Measurements from ENCODE around the gene LRCH3. TPM values are rescaled to one million over a fixed set of nuclear protein-coding genes. Genes with fewer than 3 reads are reported as not detected.
A peak's percentile ranks its signal among the peaks of the same experiment; 100 is the strongest.

The LRCH3 gene
- polyA plus RNA-seq, 2 donors, result 7.0 to 13.1 TPM

DNA sequence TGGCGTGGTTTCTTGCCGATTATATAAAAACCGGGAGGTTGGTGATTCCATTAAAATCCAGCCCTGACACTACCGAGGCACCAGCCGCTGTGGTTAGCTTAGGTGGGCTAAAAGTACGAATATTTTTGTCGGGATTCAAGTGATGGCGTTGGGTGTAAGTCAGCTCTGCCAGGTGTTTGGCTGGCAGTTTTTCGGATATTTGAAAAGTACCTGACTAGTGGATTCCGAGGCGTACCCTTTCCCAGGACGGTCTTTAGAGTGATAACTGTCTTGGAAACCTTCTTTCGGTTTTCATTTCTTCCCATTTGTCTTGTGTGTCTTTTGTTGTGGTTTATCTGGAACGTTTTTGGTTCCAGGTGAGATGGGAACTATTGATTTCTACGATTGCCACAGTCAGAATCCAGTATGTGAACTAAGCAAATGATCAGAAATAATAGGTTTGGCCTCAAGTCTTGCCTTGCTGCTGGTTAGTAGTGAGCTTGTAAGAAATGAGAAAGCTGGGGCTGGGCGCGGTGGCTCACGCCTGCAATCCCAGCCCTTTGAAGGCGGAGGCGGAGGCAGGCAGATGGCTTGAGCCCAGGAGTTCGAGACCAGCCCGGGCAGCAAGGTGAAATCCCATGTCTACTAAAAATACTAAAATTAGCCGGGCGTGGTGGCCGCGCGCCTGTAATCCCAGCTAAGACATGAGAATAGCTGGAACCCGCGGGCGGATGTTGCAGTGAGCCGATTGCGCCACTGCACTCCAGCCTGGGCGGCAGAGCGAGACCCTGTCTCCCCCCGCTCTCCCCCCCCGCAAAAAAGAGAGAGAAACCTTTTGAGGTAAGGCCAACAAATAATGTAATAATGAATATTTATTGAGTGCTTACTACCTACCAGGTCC, 40.0 kb upstream of the LRCH3 start:
- Histone ChIP-seq H3K4me3 (ENCODE audit: low read depth in 1 of 2, low read length in 2 of 2) (peak overlapping the region; percentile 88 to 93), H3K4me1 (ENCODE audit: control insufficient read depth in 2 of 2, insufficient read depth in 2 of 2, low read length in 1 of 2) (no peaks in the 10 kb centered on the region), H3K27me3 (ENCODE audit: control insufficient read depth in 1 of 2, insufficient read depth in 2 of 2, low read length in 2 of 2) (no peaks in the 10 kb centered on the region), H3K27ac (ENCODE audit: low read depth in 2 of 2, low read length in 1 of 2) (peak overlapping the region; percentile 95 to 98), H3K9me3 (ENCODE audit: control insufficient read depth in 2 of 2, insufficient read depth in 1 of 2, low read depth in 1 of 2, low read length in 1 of 2) (peaks cover 0 to 2% of the 10 kb centered on the region in 2 donors), H3K36me3 (ENCODE audit: control insufficient read depth in 2 of 2, insufficient read depth in 2 of 2, low read length in 1 of 2) (no peaks in the 10 kb centered on the region)
- 2 to 4% methylated on average over 36 of the region's 36 CpGs for WGBS, 2 donors

DNA sequence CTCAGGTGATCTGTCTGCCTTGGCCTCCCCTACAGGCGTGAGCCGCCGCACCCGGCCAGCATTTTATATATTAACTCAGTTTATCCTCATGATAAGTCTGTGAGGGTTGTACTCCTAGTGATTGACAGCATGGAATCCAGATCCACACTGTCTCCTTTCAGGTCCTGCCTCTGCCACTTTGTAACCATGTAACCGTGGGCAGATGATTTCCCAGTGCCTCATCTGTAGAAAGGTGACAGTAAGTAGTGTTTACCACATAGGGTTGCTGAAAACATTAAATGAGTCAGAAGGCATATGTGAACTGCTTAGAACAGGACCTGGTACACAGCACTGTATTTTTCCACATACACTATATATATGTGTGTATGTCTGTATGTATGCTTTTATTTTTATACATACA, 38.9 kb upstream of the LRCH3 start:
- H3K4me3 ChIP-seq (ENCODE audit: low read depth in 1 of 2, low read length in 2 of 2), result no peak overlapping the region
- H3K9me3 ChIP-seq (ENCODE audit: control insufficient read depth in 2 of 2, insufficient read depth in 1 of 2, low read depth in 1 of 2, low read length in 1 of 2), result peaks cover 0 to 2% of the 10 kb centered on the region in 2 donors
- no peaks in the 10 kb centered on the region for H3K27me3 ChIP-seq (ENCODE audit: control insufficient read depth in 1 of 2, insufficient read depth in 2 of 2, low read length in 2 of 2)
- peak overlapping the region in 1 of 2 donors; percentile 33 for H3K27ac ChIP-seq (ENCODE audit: low read depth in 2 of 2, low read length in 1 of 2)
- H3K36me3 ChIP-seq (ENCODE audit: control insufficient read depth in 2 of 2, insufficient read depth in 2 of 2, low read length in 1 of 2), result no peaks in the 10 kb centered on the region
- H3K4me1 ChIP-seq (ENCODE audit: control insufficient read depth in 2 of 2, insufficient read depth in 2 of 2, low read length in 1 of 2), result no peaks in the 10 kb centered on the region
- 66 to 84% methylated on average over 5 of the region's 5 CpGs for WGBS, 2 donors

DNA sequence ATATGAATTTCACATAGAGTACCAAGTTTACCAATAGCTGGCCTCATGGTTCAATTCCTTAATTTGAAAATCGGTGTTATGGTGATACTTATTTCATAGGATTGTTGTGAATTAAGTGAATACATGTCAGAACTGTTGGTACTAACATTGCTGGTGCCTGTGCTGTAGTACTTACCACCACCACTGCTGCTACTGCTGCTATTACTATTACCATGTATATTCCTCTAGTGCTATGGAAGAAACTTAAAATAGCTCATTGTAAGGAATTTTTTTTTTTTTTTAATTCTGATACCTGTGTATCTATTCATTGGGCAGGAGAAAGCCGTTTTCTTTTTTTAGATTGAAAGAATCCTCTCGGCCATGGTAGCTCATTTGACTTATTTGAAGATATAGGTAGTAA, 37.8 kb upstream of the LRCH3 start:
- Histone ChIP-seq H3K27me3 (ENCODE audit: control insufficient read depth in 1 of 2, insufficient read depth in 2 of 2, low read length in 2 of 2) (no peaks in the 10 kb centered on the region), H3K27ac (ENCODE audit: low read depth in 2 of 2, low read length in 1 of 2) (no peak overlapping the region), H3K36me3 (ENCODE audit: control insufficient read depth in 2 of 2, insufficient read depth in 2 of 2, low read length in 1 of 2) (peaks cover 0 to 3% of the 10 kb centered on the region in 2 donors), H3K4me3 (ENCODE audit: low read depth in 1 of 2, low read length in 2 of 2) (no peak overlapping the region), H3K4me1 (ENCODE audit: control insufficient read depth in 2 of 2, insufficient read depth in 2 of 2, low read length in 1 of 2) (no peaks in the 10 kb centered on the region), H3K9me3 (ENCODE audit: control insufficient read depth in 2 of 2, insufficient read depth in 1 of 2, low read depth in 1 of 2, low read length in 1 of 2) (peaks cover 0 to 2% of the 10 kb centered on the region in 2 donors)
- WGBS, 2 donors, result 90 to 93% methylated on average over 3 of the region's 3 CpGs

DNA sequence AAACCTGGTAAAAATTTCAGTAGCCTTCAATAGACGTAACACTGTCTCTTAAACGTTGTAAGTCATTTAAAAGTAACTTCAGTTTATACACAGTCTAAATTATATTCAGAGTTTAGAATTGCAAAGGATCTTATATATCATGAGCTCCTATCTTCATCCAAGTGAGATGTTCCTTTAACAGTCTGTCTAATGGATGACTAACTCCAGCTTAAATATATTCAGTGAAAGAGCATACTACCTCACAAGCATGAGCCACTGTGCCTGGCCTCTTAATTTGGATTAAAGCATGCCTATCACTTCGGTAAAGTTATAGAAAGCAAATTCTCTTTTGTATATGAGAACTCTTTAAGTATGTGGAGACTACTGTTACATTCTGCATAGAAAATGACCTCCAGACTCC, 34.4 kb upstream of the LRCH3 start:
- Histone ChIP-seq H3K9me3 (ENCODE audit: control insufficient read depth in 2 of 2, insufficient read depth in 1 of 2, low read depth in 1 of 2, low read length in 1 of 2) (no peaks in the 10 kb centered on the region), H3K4me1 (ENCODE audit: control insufficient read depth in 2 of 2, insufficient read depth in 2 of 2, low read length in 1 of 2) (no peaks in the 10 kb centered on the region), H3K36me3 (ENCODE audit: control insufficient read depth in 2 of 2, insufficient read depth in 2 of 2, low read length in 1 of 2) (peaks cover 0 to 3% of the 10 kb centered on the region in 2 donors), H3K27ac (ENCODE audit: low read depth in 2 of 2, low read length in 1 of 2) (no peak overlapping the region), H3K4me3 (ENCODE audit: low read depth in 1 of 2, low read length in 2 of 2) (no peak overlapping the region), H3K27me3 (ENCODE audit: control insufficient read depth in 1 of 2, insufficient read depth in 2 of 2, low read length in 2 of 2) (no peaks in the 10 kb centered on the region)
- 84 to 87% methylated on average over 3 of the region's 3 CpGs for WGBS, 2 donors

DNA sequence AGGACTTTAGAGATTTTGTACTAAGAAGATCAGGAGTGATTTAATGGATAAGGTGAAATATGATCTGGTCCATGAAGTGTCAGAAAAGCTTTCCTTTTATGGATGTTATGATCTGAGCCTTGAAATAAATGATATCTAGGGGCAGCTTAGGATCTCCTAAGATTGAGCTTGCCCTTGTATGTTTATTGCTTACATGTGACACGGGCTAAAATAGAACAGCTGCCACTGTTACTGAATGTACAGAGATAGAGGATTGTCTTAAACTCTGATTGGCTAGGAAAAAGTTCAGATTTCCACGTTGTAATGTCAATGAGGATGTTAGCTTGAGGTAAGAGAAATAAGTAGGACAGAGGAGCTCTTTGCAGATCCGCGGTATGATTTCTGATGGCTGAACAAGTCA, 32.5 kb upstream of the LRCH3 start:
- H3K4me3 ChIP-seq (ENCODE audit: low read depth in 1 of 2, low read length in 2 of 2), result no peak overlapping the region
- H3K36me3 ChIP-seq (ENCODE audit: control insufficient read depth in 2 of 2, insufficient read depth in 2 of 2, low read length in 1 of 2), result peaks cover 0 to 3% of the 10 kb centered on the region in 2 donors
- H3K4me1 ChIP-seq (ENCODE audit: control insufficient read depth in 2 of 2, insufficient read depth in 2 of 2, low read length in 1 of 2), result no peaks in the 10 kb centered on the region
- 92 to 94% methylated on average over 4 of the region's 4 CpGs for WGBS, 2 donors
- H3K9me3 ChIP-seq (ENCODE audit: control insufficient read depth in 2 of 2, insufficient read depth in 1 of 2, low read depth in 1 of 2, low read length in 1 of 2), result no peaks in the 10 kb centered on the region
- no peak overlapping the region for H3K27ac ChIP-seq (ENCODE audit: low read depth in 2 of 2, low read length in 1 of 2)
- H3K27me3 ChIP-seq (ENCODE audit: control insufficient read depth in 1 of 2, insufficient read depth in 2 of 2, low read length in 2 of 2), result no peaks in the 10 kb centered on the region

DNA sequence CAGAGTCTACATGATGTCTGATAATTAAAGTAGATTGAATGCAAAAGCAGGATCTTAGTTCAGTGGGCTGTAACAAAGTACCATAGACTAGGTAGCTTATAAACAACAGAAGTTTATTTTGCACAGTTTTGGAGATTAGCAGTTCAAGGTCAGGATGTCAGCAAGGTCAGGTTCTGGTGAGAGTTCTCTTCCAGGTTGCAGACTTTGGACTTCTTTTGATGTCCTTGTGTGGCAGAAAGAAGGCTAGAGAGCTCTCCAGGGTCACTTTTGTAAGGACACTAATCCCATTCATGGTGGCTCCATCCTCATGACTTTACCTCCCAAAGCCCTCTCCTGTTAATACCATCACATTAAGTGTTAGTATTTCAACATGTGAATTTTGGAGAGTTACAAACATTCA, 29.3 kb upstream of the LRCH3 start:
- Histone ChIP-seq H3K9me3 (ENCODE audit: control insufficient read depth in 2 of 2, insufficient read depth in 1 of 2, low read depth in 1 of 2, low read length in 1 of 2) (no peaks in the 10 kb centered on the region), H3K36me3 (ENCODE audit: control insufficient read depth in 2 of 2, insufficient read depth in 2 of 2, low read length in 1 of 2) (peaks cover 0 to 3% of the 10 kb centered on the region in 2 donors), H3K4me1 (ENCODE audit: control insufficient read depth in 2 of 2, insufficient read depth in 2 of 2, low read length in 1 of 2) (no peaks in the 10 kb centered on the region), H3K4me3 (ENCODE audit: low read depth in 1 of 2, low read length in 2 of 2) (no peak overlapping the region), H3K27ac (ENCODE audit: low read depth in 2 of 2, low read length in 1 of 2) (no peak overlapping the region), H3K27me3 (ENCODE audit: control insufficient read depth in 1 of 2, insufficient read depth in 2 of 2, low read length in 2 of 2) (no peaks in the 10 kb centered on the region)

DNA sequence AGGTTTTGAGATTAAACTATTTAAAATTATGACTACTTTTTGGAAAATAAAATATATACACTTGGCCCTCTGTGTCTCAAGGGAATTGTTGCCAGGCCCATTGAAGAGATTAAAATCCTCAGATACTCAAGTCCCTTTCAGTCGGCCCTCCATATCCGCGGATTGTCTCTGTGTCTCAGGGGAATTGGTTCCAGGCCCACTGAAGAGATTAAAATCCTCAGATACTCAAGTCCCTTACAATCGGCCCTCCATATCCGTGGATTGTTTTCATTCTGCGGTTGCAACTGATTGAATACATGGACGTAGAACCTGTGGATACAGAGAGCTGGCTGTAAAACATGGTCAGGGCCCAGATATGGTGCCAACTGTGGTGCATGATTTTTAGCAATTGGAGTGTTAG, 15.7 kb upstream of the LRCH3 start:
- H3K27ac ChIP-seq (ENCODE audit: low read depth in 2 of 2, low read length in 1 of 2), result no peak overlapping the region
- no peaks in the 10 kb centered on the region for H3K27me3 ChIP-seq (ENCODE audit: control insufficient read depth in 1 of 2, insufficient read depth in 2 of 2, low read length in 2 of 2)
- H3K9me3 ChIP-seq (ENCODE audit: control insufficient read depth in 2 of 2, insufficient read depth in 1 of 2, low read depth in 1 of 2, low read length in 1 of 2), result no peaks in the 10 kb centered on the region
- 84 to 87% methylated on average over 7 of the region's 7 CpGs for WGBS, 2 donors
- peaks cover 12 to 24% of the 10 kb centered on the region in 2 donors for H3K36me3 ChIP-seq (ENCODE audit: control insufficient read depth in 2 of 2, insufficient read depth in 2 of 2, low read length in 1 of 2)
- no peak overlapping the region for H3K4me3 ChIP-seq (ENCODE audit: low read depth in 1 of 2, low read length in 2 of 2)
- H3K4me1 ChIP-seq (ENCODE audit: control insufficient read depth in 2 of 2, insufficient read depth in 2 of 2, low read length in 1 of 2), result no peaks in the 10 kb centered on the region

DNA sequence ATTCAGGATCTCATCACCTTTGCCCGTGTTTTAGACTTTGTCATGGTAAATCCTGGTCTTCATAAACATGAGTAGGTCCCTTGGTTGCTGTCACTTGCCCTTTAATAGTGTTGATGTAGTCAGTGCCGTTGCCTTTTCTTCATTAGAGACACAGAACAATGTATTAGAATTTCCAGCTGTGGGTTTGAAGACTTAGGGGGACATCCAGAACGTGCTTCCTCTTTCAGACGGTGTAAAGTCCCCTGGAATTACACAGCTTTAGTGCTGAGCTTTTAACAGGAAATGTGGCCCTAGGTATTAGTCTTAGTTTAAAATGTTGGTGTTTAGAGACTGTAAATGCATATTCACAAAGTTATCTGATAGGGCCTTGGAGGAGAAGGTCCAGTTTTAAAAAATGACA, 8.8 kb upstream of the LRCH3 start:
- H3K4me3 ChIP-seq (ENCODE audit: low read depth in 1 of 2, low read length in 2 of 2), result no peak overlapping the region
- H3K36me3 ChIP-seq (ENCODE audit: control insufficient read depth in 2 of 2, insufficient read depth in 2 of 2, low read length in 1 of 2), result peaks cover 2 to 10% of the 10 kb centered on the region in 2 donors
- no peak overlapping the region for H3K27ac ChIP-seq (ENCODE audit: low read depth in 2 of 2, low read length in 1 of 2)
- 75 to 82% methylated on average over 4 of the region's 4 CpGs for WGBS, 2 donors
- H3K27me3 ChIP-seq (ENCODE audit: control insufficient read depth in 1 of 2, insufficient read depth in 2 of 2, low read length in 2 of 2), result no peaks in the 10 kb centered on the region
- H3K4me1 ChIP-seq (ENCODE audit: control insufficient read depth in 2 of 2, insufficient read depth in 2 of 2, low read length in 1 of 2), result no peaks in the 10 kb centered on the region
- H3K9me3 ChIP-seq (ENCODE audit: control insufficient read depth in 2 of 2, insufficient read depth in 1 of 2, low read depth in 1 of 2, low read length in 1 of 2), result no peaks in the 10 kb centered on the region

DNA sequence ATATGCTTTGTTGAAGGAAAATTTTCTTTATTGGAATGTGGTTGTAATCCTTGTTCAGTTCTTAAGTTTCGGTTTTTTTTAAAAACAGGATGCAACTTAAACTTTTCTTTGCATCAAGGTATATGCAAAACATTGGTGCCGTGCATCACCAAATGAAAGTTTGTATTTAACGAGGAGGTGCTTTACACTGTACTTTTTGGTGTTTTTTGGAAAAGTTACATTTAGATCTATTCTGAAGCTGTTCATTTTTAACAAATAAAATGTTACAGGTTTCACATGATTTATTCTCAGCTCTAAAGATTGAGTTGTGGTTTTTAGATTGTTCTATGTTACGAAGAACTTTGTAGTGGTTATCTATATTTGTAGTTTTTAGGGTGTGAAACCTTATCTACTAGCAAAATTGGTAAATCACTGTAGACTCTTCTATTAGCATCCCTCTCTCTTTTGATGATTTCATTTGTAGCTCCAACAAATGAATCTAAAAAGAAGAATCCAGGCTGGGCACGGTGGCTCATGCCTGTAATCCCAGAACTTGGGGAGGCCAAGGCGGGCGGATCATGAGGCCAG, 7.0 kb upstream of the LRCH3 start:
- H3K36me3 ChIP-seq (ENCODE audit: control insufficient read depth in 2 of 2, insufficient read depth in 2 of 2, low read length in 1 of 2), result peaks cover 2 to 8% of the 10 kb centered on the region in 2 donors
- no peaks in the 10 kb centered on the region for H3K27me3 ChIP-seq (ENCODE audit: control insufficient read depth in 1 of 2, insufficient read depth in 2 of 2, low read length in 2 of 2)
- no peaks in the 10 kb centered on the region for H3K4me1 ChIP-seq (ENCODE audit: control insufficient read depth in 2 of 2, insufficient read depth in 2 of 2, low read length in 1 of 2)
- no peak overlapping the region for H3K4me3 ChIP-seq (ENCODE audit: low read depth in 1 of 2, low read length in 2 of 2)
- no peak overlapping the region for H3K27ac ChIP-seq (ENCODE audit: low read depth in 2 of 2, low read length in 1 of 2)
- 92% methylated on average over 7 of the region's 7 CpGs for WGBS, 2 donors
- no peaks in the 10 kb centered on the region for H3K9me3 ChIP-seq (ENCODE audit: control insufficient read depth in 2 of 2, insufficient read depth in 1 of 2, low read depth in 1 of 2, low read length in 1 of 2)

DNA sequence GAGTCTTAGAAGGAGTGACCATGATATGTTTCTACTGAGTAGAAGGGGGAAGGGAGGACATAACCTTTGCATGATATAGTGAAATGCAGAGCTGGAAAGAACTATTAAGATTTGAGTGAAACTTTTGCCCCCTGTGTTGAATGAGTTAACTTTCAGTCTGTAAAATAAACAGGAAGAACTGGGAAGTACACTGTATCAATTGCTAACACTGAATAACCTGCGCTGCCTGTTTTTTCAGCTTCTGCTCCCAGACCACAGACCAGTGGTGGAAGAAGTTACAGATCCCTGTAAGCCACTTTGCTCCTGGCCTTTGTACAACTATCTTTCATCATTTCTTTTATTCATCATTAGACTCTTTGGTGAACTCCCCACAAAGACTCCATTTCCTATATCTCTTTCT, 3.6 kb upstream of the LRCH3 start:
- Histone ChIP-seq H3K4me1 (ENCODE audit: control insufficient read depth in 2 of 2, insufficient read depth in 2 of 2, low read length in 1 of 2) (no peaks in the 10 kb centered on the region), H3K27ac (ENCODE audit: low read depth in 2 of 2, low read length in 1 of 2) (peak overlapping the region in 1 of 2 donors; percentile 55), H3K4me3 (ENCODE audit: low read depth in 1 of 2, low read length in 2 of 2) (no peak overlapping the region), H3K36me3 (ENCODE audit: control insufficient read depth in 2 of 2, insufficient read depth in 2 of 2, low read length in 1 of 2) (peaks cover 0 to under 1% of the 10 kb centered on the region in 2 donors), H3K9me3 (ENCODE audit: control insufficient read depth in 2 of 2, insufficient read depth in 1 of 2, low read depth in 1 of 2, low read length in 1 of 2) (no peaks in the 10 kb centered on the region), H3K27me3 (ENCODE audit: control insufficient read depth in 1 of 2, insufficient read depth in 2 of 2, low read length in 2 of 2) (no peaks in the 10 kb centered on the region)
- 50 to 76% methylated on average over 1 of the region's 1 CpG for WGBS, 2 donors
